Left lobe of liver (tissue), 2 donors: ENCODE measurements around the gene PRR3. TPM values are rescaled to one million over a fixed set of nuclear protein-coding genes. Genes with fewer than 3 reads are reported as not detected.

Experiments
- ATAC-seq: fragments of 200-7000 bp; cut with Tn5 transposase; one replicate; pipeline ENCODE4 v1.9.1; 2020; ENCODE audit warnings: mild to moderate bottlenecking, moderate library complexity
- DNase-seq: peaks from one replicate; pipeline ENCODE4 v3.0.0-alpha.2; 2020; ENCODE audit warnings: low spot score
- total RNA-seq: library from RNA; stranded (reverse); gene quantifications from one replicate; pipeline ENCODE4 v1.2.1, GENCODE V29; 2021
- donor health status: DM: no; HTN: no; CAD: no; lungs with moderate emphysema.
- donor health status: DM: no; HTN: yes; CAD: no.

Gene PRR3
- total RNA-seq, 1 donor from 2014 or later: 2.3 TPM

DNA sequence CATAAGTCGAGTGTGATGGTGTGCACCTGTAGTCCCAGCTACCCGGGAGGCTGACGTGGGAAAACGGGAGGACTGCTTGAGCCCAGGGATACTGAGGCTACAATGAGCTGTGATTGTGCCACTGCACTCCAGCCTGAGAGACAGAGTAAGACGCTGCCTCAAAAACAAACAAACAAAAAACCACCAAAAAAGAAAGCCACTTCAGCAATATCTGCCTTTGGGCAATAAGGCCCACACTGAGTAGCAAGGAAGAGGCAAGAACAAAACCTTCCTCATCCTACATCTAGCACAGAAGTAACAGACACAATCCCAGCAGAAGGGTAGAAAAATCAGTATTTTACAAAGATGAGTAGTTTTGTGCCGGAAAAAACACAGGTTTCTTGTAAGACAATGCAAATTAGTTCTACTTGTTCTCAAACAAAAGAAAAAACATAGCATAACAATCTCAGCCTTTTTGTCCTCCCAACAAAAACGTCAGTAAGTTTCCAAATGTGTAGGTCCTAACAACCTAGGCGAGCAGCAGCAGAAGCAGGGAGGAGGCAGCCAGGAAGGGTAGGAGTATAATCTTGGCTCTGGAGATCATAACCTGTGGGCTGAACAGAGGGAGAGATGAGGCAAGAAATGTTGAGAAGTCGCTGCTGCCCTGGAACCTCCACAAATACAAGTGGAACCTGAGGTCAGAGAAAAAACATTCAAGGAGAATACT is 54.2 kb downstream of the PRR3 start:
- no peak for DNase-seq
- ATAC-seq: no peak

DNA sequence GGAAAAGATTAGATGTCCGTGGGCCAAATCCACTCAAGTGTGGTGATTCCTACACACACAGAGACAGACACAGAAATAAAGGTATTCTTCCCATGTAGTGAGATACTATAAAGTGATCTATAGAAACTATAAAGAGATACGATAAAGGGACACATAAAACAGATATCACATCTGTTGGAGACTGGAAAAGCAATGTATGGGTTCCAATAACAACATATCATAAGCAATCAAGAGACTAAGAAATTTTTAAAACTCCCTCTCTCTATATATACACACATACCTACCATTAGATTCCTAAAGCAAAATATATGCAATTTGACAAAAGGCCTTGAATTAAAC is 54.7 kb downstream of the PRR3 start:
- DNase-seq (no peak), ATAC-seq (no peak)

DNA sequence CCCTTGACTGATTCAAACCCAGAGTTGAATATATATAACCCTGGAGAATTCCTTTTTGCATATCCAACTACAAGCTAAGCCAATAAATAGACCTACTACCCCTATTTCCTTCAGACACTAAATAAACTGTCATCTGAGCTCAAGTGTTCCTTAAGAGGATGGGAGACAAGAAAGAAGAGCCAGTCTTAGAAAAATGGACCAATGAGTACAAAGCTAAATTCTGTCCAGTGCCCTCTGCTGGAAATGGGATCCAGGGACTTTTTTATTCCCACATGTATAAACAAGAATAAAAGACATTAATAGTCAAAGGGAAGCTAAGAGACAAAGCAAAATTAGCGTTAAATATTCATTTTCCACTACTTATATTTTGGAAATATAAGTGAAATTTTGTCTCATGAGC is 55.1 kb downstream of the PRR3 start:
- no peak for DNase-seq
- ATAC-seq: no peak

DNA sequence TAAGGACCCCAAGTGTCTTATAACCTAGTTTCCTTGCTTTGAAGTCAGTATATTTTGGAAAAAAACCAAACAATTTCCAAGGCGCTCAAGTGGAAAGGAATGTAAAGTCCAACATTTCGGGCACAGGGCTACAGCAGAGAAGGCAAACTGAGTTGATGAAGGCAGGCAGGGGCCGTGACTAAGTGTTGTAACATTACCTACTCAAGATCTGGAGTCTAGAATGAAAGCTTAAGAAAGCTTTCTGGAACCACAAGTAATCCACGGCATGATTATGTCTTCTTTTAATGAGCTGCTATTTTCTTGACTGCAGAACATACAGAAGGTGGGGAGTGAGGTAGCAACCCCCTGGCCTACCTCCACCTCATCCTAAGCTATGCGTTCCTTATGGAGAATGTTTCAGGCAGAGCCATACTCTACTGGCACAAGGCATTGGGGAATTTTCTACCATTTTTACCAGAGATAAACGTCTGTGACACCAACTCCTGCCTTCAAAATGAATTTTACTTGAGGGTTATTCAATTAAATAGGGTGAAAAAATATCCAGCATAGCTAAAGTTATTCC is 55.7 kb downstream of the PRR3 start:
- DNase-seq: no peak
- ATAC-seq: no peak

Other genes with a start within 250 kb of the PRR3 start
- gene TRIM39, start 230.4 kb upstream of the PRR3 start, total RNA-seq: 6.8 TPM
- 16.1 TPM for gene RPP21, start 212.1 kb upstream of the PRR3 start, total RNA-seq
- 141 TPM for gene HLA-E, start 67.8 kb upstream of the PRR3 start, total RNA-seq
- 24.0 TPM for gene GNL1, start 806 bp upstream of the PRR3 start, total RNA-seq
- gene ABCF1, start 14.1 kb downstream of the PRR3 start, total RNA-seq: 24.4 TPM
- 49.8 TPM for gene PPP1R10, start 59.9 kb downstream of the PRR3 start, total RNA-seq
- 53.3 TPM for gene MRPS18B, start 60.5 kb downstream of the PRR3 start, total RNA-seq
- 5.1 TPM for gene ATAT1, start 69.6 kb downstream of the PRR3 start, total RNA-seq
- gene C6orf136, start 89.8 kb downstream of the PRR3 start, total RNA-seq: 13.8 TPM
- gene DHX16, start 115.7 kb downstream of the PRR3 start, total RNA-seq: 15.2 TPM
- gene PPP1R18, start 129.3 kb downstream of the PRR3 start, total RNA-seq: 10.6 TPM
- 1.8 TPM for gene NRM, start 133.7 kb downstream of the PRR3 start, total RNA-seq
- 13.7 TPM for gene MDC1, start 160.0 kb downstream of the PRR3 start, total RNA-seq
- 219 TPM for gene TUBB, start 163.1 kb downstream of the PRR3 start, total RNA-seq
- gene FLOT1, start 185.4 kb downstream of the PRR3 start, total RNA-seq: 45.9 TPM
- 5.8 TPM for gene IER3, start 187.3 kb downstream of the PRR3 start, total RNA-seq